IMR-90 (cell line): ENCODE data around the gene SLC6A17. TPM values are rescaled to one million over a fixed set of nuclear protein-coding genes. Genes with fewer than 3 reads are reported as not detected.

Experiments
- ATAC-seq: fragments of 200-7000 bp; cut with Tn5 transposase; 2 replicates; pipeline ENCODE4 v1.9.1; 2020; ENCODE audit warnings: low read depth, mild to moderate bottlenecking, moderate library complexity
- BruUV-seq: library from RNA; stranded (reverse); fragments of 400-500 nt; replicated peaks from 2 replicates; lab custom pipeline; 2021; lab: Mats Ljungman, UMichigan
- CTCF ChIA-PET: fragments of 300-600 bp; formaldehyde crosslinking; extraction: SDS; loops from one replicate; lab custom pipeline; 2021; ENCODE audit warnings: antibody characterized with exemption; lab: Yijun Ruan, JAX
- POLR2A ChIA-PET: fragments of 300-600 bp; sonication (Branson Sonifier 250); formaldehyde crosslinking; loops from one replicate; lab custom pipeline; 2022; ENCODE audit warnings: antibody characterized with exemption; ENCODE audit not compliant: unreplicated experiment; lab: Charles Lee
- DNase-seq: peaks from one replicate; pipeline ENCODE4 v3.0.0; 2013
- H2AFZ ChIP-seq: replicated peaks from 2 replicates; pipeline ENCODE3; 2013; ENCODE audit warnings: low read length, mild to moderate bottlenecking; ENCODE audit not compliant: poor library complexity
- H2AK5ac ChIP-seq: 2 replicates; pipeline ENCODE4 v1.6.1; 2013; ENCODE audit warnings: low read depth, low read length, inconsistent platforms
- H2AK9ac ChIP-seq: replicated peaks from 2 replicates; pipeline ENCODE3; 2013; ENCODE audit warnings: mild to moderate bottlenecking, low read depth, low read length, moderate library complexity; ENCODE audit not compliant: poor library complexity
- H2BK120ac ChIP-seq: 2 replicates; pipeline ENCODE4 v1.6.1; 2013; ENCODE audit warnings: low read depth, low read length, inconsistent platforms
- H2BK15ac ChIP-seq: 3 replicates; pipeline ENCODE4 v1.6.1; 2013; ENCODE audit warnings: low read depth, low read length, inconsistent platforms
- H2BK20ac ChIP-seq: 2 replicates; pipeline ENCODE4 v1.6.1; 2013; ENCODE audit warnings: low read depth, mild to moderate bottlenecking, inconsistent platforms, low read length, moderate library complexity
- H2BK5ac ChIP-seq: 2 replicates; pipeline ENCODE4 v1.6.1; 2013; ENCODE audit warnings: mild to moderate bottlenecking, low read depth, low read length, inconsistent platforms; ENCODE audit not compliant: poor library complexity, severe bottlenecking
- H3K14ac ChIP-seq: replicated peaks from 2 replicates; pipeline ENCODE4 v1.6.1; 2013; ENCODE audit warnings: low read depth, low read length, inconsistent platforms
- H3K18ac ChIP-seq: 2 replicates; pipeline ENCODE4 v1.6.1; 2013; ENCODE audit warnings: low read depth, low read length, control low read depth
- H3K23ac ChIP-seq: 2 replicates; pipeline ENCODE4 v1.6.1; 2013; ENCODE audit warnings: low read depth, low read length, inconsistent platforms
- H3K27ac ChIP-seq: 2 replicates; pipeline ENCODE4 v1.5.1; 2013; ENCODE audit warnings: mild to moderate bottlenecking, control low read depth, low read length; ENCODE audit not compliant: insufficient read depth
- H3K27me3 ChIP-seq: 2 replicates; pipeline ENCODE4 v1.6.1; 2013; ENCODE audit warnings: low read length; ENCODE audit not compliant: control insufficient read depth, insufficient read depth
- H3K36me3 ChIP-seq: 2 replicates; pipeline ENCODE4 v1.6.1; 2013; ENCODE audit warnings: low read length, mixed read lengths; ENCODE audit not compliant: control insufficient read depth, insufficient read depth
- H3K4ac ChIP-seq: 2 replicates; pipeline ENCODE4 v1.6.1; 2013; ENCODE audit warnings: low read depth, low read length, inconsistent platforms
- H3K4me1 ChIP-seq: 2 replicates; pipeline ENCODE4 v1.6.1; 2013; ENCODE audit warnings: low read length, mixed read lengths; ENCODE audit not compliant: control insufficient read depth, insufficient read depth
- H3K4me2 ChIP-seq: 2 replicates; pipeline ENCODE4 v1.6.1; 2013; ENCODE audit warnings: low read depth, mild to moderate bottlenecking, control low read depth, low read length, moderate library complexity
- H3K4me3 ChIP-seq: 2 replicates; pipeline ENCODE4 v1.5.1; 2013; ENCODE audit warnings: low read depth, mild to moderate bottlenecking, control low read depth, low read length, moderate library complexity; ENCODE audit not compliant: insufficient read depth
- H3K56ac ChIP-seq: 2 replicates; pipeline ENCODE4 v1.6.1; 2013; ENCODE audit warnings: low read length, inconsistent platforms; ENCODE audit not compliant: insufficient read depth; ENCODE audit errors: extremely low read depth
- H3K79me1 ChIP-seq, 2 experiments: 2 replicates each; pipeline ENCODE4 v1.6.1; 2013; ENCODE audit warnings: low read length in 2 of 2, inconsistent platforms in 1 of 2, low read depth in 1 of 2
- H3K9ac ChIP-seq: 2 replicates; pipeline ENCODE4 v1.6.1; 2013; ENCODE audit warnings: low read depth, low read length, control low read depth
- H3K9me1 ChIP-seq: 2 replicates; pipeline ENCODE4 v1.6.1; 2013; ENCODE audit warnings: low read length, inconsistent platforms; ENCODE audit not compliant: insufficient read depth
- H3K9me3 ChIP-seq: 2 replicates; pipeline ENCODE4 v1.6.1; 2013; ENCODE audit warnings: low read length; ENCODE audit not compliant: control insufficient read depth, insufficient read depth
- H4K20me1 ChIP-seq: 2 replicates; pipeline ENCODE4 v1.6.1; 2013; ENCODE audit warnings: low read length, inconsistent platforms; ENCODE audit not compliant: insufficient read depth
- H4K5ac ChIP-seq: 2 replicates; pipeline ENCODE4 v1.6.1; 2013; ENCODE audit warnings: mild to moderate bottlenecking, low read depth, low read length, control low read depth
- H4K8ac ChIP-seq, 2 experiments: 2 replicates each; pipeline ENCODE4 v1.6.1; 2013; ENCODE audit warnings: low read depth in 2 of 2, low read length in 2 of 2, control low read depth in 1 of 2, inconsistent platforms in 1 of 2
- H4K91ac ChIP-seq: 2 replicates; pipeline ENCODE4 v1.6.1; 2013; ENCODE audit warnings: low read depth, low read length, inconsistent platforms; ENCODE audit not compliant: insufficient read depth
- CEBPB ChIP-seq: IDR thresholded peaks from 2 replicates; pipeline ENCODE4 v1.6.1; 2012; ENCODE audit warnings: low read depth, low read length, improper control_type of control experiment
- CTCF ChIP-seq: conservative IDR thresholded peaks from 2 replicates; pipeline ENCODE4 v1.5.1; 2012; ENCODE audit warnings: mild to moderate bottlenecking, low read depth, low read length, improper control_type of control experiment
- FOS ChIP-seq: fragments of 150-350 bp; IDR thresholded peaks from 2 replicates; pipeline ENCODE4 v1.6.1; 2016; ENCODE audit warnings: low read depth, low read length
- MAFK ChIP-seq: IDR thresholded peaks from 2 replicates; pipeline ENCODE4 v1.6.1; 2012; ENCODE audit warnings: low read depth, low read length, improper control_type of control experiment
- MAZ ChIP-seq: IDR thresholded peaks from 2 replicates; pipeline ENCODE4 v1.6.1; 2012; ENCODE audit warnings: low read depth, mild to moderate bottlenecking, low read length, improper control_type of control experiment, moderate library complexity, borderline replicate concordance
- MXI1 ChIP-seq: IDR thresholded peaks from 2 replicates; pipeline ENCODE4 v1.6.1; 2012; ENCODE audit warnings: low read depth, mild to moderate bottlenecking, low read length, moderate library complexity, borderline replicate concordance
- NFE2L2 ChIP-seq: fragments of 150-350 bp; IDR thresholded peaks from 2 replicates; pipeline ENCODE4 v1.6.1; 2016; ENCODE audit warnings: low read depth, mild to moderate bottlenecking, low read length
- RCOR1 ChIP-seq: IDR thresholded peaks from 2 replicates; pipeline ENCODE4 v1.6.1; 2012; ENCODE audit warnings: mild to moderate bottlenecking, low read length, improper control_type of control experiment; ENCODE audit not compliant: insufficient replicate concordance
- RFX5 ChIP-seq: IDR thresholded peaks from 2 replicates; pipeline ENCODE4 v1.8.0; 2012; ENCODE audit warnings: low read depth, mild to moderate bottlenecking, low read length, moderate library complexity
- WGBS, 2 experiments: methylation state at CpG; one replicate each; pipeline versions ENCODE4 v1.1.5 to v1.1.7; 2013; ENCODE audit warnings: missing lambda C conversion rate in 2 of 2; ENCODE audit not compliant: insufficient read length in 1 of 2; ENCODE audit errors: extremely low coverage in 2 of 2; 5-methylcytosine and 5-hydroxymethylcytosine counted together
- dilution Hi-C: fragments of 300-500 bp; cut with HindIII; formaldehyde crosslinking; loops from one replicate; pipeline ENCODE4 v1.14.3; 2018; ENCODE audit warnings: low sequenced_read_pairs; ENCODE audit not compliant: unreplicated experiment
- in situ Hi-C: fragments of 300-500 bp; cut with MboI; formaldehyde crosslinking; loops from 3 replicates; pipeline ENCODE4 v1.14.3; 2019; ENCODE audit warnings: low sequenced_read_pairs, inconsistent platforms, mixed read lengths
- intact Hi-C: fragments of 100-400 bp; cut with micrococcal nuclease; formaldehyde crosslinking; loops from 2 replicates; pipeline ENCODE4 v1.10.0; 2022
- polyA plus RNA-seq, 3 experiments: library from polyadenylated mRNA; depleted of rRNA; stranded (reverse); fragments of >200 nt; gene quantifications; 2 replicates each; pipeline ENCODE4 v1.2.3, GENCODE V29; 2012; ENCODE audit warnings: low replicate concordance in 1 of 3
- total RNA-seq: library from RNA; depleted of rRNA; stranded (reverse); fragments of >200 nt; gene quantifications from 2 replicates; pipeline ENCODE4 v1.2.3, GENCODE V29; 2012

The SLC6A17 gene
- total and polyA plus RNA-seq, 2 of the 4 experiments (the other 2 are of a cell fraction) = 0.54 to 0.82 TPM

DNA sequence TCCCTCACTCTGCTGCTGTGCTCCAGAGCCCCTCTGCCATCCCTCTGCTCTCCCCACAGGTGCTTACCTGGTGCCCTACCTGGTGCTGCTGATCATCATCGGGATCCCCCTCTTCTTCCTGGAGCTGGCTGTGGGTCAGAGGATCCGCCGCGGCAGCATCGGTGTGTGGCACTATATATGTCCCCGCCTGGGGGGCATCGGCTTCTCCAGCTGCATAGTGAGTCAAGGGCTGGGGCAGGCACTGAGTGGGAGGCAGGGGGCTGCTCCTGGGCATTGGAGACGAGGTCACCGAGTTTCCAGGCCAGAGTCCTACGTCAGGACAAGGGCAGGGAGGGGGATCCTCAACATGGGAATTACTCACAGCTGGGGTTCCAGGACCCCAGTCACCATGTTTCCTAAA is 21.7 kb downstream of the SLC6A17 start:
- no TSS peak for BruUV-seq
- dilution Hi-C loops (no loop called here), intact Hi-C loops (no loop called here), in situ Hi-C loops (no loop called here)
- Histone ChIP-seq H3K4me3 (no peak overlapping the region), H2BK120ac (no peak overlapping the region), H3K14ac (no peak overlapping the region), H3K4ac (no peak overlapping the region), H2BK20ac (no peak overlapping the region), H3K4me1 (peaks cover 7% of the 10 kb centered on the region), H3K9me3 (no peaks in the 10 kb centered on the region), H4K5ac (no peak overlapping the region), H2BK5ac (no peak overlapping the region), H2AFZ (no peak overlapping the region), H4K91ac (no peak overlapping the region), H3K79me1 (no peaks in the 10 kb centered on the region), H4K8ac (no peak overlapping the region), H4K20me1 (no peaks in the 10 kb centered on the region), H3K9me1 (no peaks in the 10 kb centered on the region), H3K27ac (no peak overlapping the region), H3K56ac (no peak overlapping the region), H3K27me3 (peaks cover 21% of the 10 kb centered on the region; the same call in 1 of the 2 replicates), H3K9ac (no peak overlapping the region), H2BK15ac (no peak overlapping the region), H3K36me3 (no peaks in the 10 kb centered on the region), H3K4me2 (no peak overlapping the region), H2AK9ac (no peak overlapping the region), H2AK5ac (no peak overlapping the region), H3K18ac (no peak overlapping the region), H3K23ac (no peak overlapping the region)
- POLR2A ChIA-PET = no interaction called here
- DNase-seq (no peak), ATAC-seq (no peak)
- TF ChIP-seq MAFK (no peak), MXI1 (no peak), RCOR1 (no peak), MAZ (no peak), FOS (no peak), CEBPB (no peak), CTCF (no peak), NFE2L2 (no peak), RFX5 (no peak)
- CTCF ChIA-PET = no interaction called here
- 86% methylated on average over 9 of the region's 10 CpGs; no CpG with 5 or more reads in 1 of the 2 experiments for WGBS, 2 experiments
